HUES64 (cell line): ENCODE results near the gene GSTA1.
"Not testable (repeated sequence)": the region's sequence is repeated elsewhere in the genome, so short reads cannot be mapped to it uniquely, and the experiment has no call there.

Source experiments
- H3K27ac ChIP-seq: 2 replicates; pipeline ENCODE4 v1.7.0; 2013; ENCODE audit warnings: low read depth, low read length, inconsistent platforms
- H3K27me3 ChIP-seq: 2 replicates; pipeline ENCODE4 v1.6.1; 2013; ENCODE audit warnings: mild to moderate bottlenecking, low read length; ENCODE audit not compliant: insufficient read depth
- H3K36me3 ChIP-seq: 2 replicates; pipeline ENCODE4 v1.6.1; 2013; ENCODE audit warnings: mild to moderate bottlenecking, low read length; ENCODE audit not compliant: insufficient read depth
- H3K4me1 ChIP-seq: 2 replicates; pipeline ENCODE4 v1.6.1; 2013; ENCODE audit warnings: mild to moderate bottlenecking, low read length, moderate library complexity; ENCODE audit not compliant: insufficient read depth
- H3K4me3 ChIP-seq: 2 replicates; pipeline ENCODE4 v1.5.1; 2013; ENCODE audit warnings: mild to moderate bottlenecking, low read length, moderate library complexity
- H3K9ac ChIP-seq: 2 replicates; pipeline ENCODE4 v1.6.1; 2013; ENCODE audit warnings: mild to moderate bottlenecking, low read depth, low read length
- H3K9me3 ChIP-seq: 2 replicates; pipeline ENCODE4 v1.6.1; 2013; ENCODE audit warnings: low read depth, low read length; ENCODE audit not compliant: insufficient read depth
- WGBS: fragments of 150-250, 120-280 bp; methylation state at CpG from one replicate; pipeline ENCODE4 v1.1.7; 2013; ENCODE audit warnings: missing lambda C conversion rate; 5-methylcytosine and 5-hydroxymethylcytosine counted together

GSTA1 gene

DNA sequence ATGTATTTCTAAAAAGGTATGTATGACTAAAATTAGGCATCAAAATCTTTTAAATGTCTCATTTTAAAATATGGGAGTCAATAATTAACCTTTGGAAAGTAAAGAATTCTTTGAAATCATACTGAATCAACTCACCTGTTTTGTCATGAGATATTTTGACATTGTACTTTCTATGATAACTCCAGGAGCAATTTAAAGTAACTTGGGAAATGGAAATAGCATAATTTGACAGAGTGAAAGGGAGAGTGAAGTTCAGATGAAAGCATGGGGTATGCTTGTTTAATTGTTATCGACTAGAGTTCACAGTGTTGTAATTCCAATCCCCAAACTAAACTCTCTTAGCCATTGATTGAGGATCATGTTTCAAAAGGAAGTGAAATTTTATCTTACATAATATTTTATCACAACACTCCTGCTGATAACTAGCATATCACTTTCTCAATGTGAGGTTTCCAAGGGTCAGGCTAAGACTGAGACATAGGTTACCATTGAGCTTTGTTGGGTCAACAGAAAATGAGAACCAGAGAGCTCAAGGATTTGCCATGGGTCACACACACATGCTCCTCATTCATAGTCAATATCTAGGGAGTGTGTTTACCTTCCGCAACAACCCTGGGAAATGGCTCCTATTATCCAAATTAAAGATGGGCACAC, 2.3 kb downstream of the GSTA1 start:
- Histone ChIP-seq H3K27me3 (no peaks in the 10 kb centered on the region), H3K36me3 (no peaks in the 10 kb centered on the region), H3K9me3 (no peaks in the 10 kb centered on the region), H3K9ac (no peak overlapping the region), H3K4me3 (no peak overlapping the region), H3K27ac (no peak overlapping the region), H3K4me1 (no peaks in the 10 kb centered on the region)
- 94% methylated on average over 1 of the region's 2 CpGs for WGBS

DNA sequence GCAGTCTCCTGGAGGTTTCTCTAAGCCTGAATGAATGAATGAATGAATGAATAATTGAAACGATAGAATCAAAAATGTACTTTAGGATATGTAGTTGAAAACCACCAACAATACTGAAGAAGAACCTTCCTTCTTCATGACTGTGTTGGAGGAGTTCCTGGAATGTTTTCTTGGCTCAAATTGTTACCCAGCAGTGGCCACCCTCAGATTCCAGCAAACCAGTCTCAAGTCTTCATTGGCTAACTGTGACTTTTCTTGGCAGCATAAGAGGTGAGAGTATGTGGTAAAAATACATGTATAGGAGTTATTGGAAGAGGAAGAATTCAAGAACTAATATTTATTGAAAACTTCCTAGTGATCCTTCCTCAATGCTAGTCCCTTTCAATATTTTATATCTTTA, 4.3 kb downstream of the GSTA1 start:
- WGBS: 100% methylated on average over 1 of the region's 1 CpG
- H3K4me1 ChIP-seq, H3K27me3 ChIP-seq, H3K36me3 ChIP-seq, H3K9ac ChIP-seq, H3K27ac ChIP-seq, H3K9me3 ChIP-seq, H3K4me3 ChIP-seq: not testable (repeated sequence)

DNA sequence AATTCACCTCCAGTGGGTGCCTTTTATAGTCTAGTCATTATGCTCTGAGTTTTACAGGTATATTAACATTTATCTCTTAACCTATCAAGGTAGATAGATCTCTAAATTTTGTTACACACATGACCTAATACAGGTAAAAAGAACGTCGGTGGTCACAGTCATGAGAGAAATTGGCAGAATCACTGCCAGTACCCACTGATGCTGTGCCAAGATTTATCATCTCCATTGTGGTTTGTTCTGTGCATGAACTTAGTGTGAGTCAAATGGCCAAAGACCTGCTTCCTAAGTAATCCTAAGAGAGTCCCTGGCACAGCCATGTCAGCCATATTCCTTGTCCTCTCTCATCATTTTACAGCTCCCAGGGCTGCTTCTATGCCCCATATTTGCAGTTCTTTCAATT, 9.2 kb downstream of the GSTA1 start:
- H3K27ac ChIP-seq, H3K9me3 ChIP-seq, H3K27me3 ChIP-seq, H3K4me3 ChIP-seq, H3K36me3 ChIP-seq, H3K9ac ChIP-seq, H3K4me1 ChIP-seq: not testable (repeated sequence)
- 98% methylated on average over 2 of the region's 2 CpGs for WGBS

DNA sequence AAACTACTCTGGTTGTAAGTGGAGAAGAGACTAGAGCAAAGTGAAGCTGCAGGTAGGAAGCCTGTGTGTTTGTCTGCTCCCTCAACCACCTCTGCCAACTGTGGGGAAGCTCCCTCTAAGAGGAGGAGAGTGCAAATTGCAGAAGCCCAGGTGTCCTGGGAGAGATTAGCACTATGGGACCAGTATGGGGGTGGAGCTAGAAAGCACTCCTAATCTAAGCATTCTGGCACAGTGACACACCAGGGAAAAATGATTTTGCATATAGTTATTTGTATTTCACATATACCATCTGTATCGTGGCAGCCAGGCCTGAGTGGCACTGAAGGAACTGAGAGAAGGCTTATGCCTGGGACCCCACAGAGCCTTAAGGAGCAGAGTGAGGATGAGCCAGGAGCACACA, 12.8 kb downstream of the GSTA1 start:
- WGBS: 0% methylated on average over 1 of the region's 1 CpG
- no peaks in the 10 kb centered on the region for H3K9me3 ChIP-seq
- H3K27me3 ChIP-seq: no peaks in the 10 kb centered on the region
- no peak overlapping the region for H3K9ac ChIP-seq
- no peaks in the 10 kb centered on the region for H3K4me1 ChIP-seq
- H3K36me3 ChIP-seq: no peaks in the 10 kb centered on the region
- H3K27ac ChIP-seq: no peak overlapping the region
- no peak overlapping the region for H3K4me3 ChIP-seq

DNA sequence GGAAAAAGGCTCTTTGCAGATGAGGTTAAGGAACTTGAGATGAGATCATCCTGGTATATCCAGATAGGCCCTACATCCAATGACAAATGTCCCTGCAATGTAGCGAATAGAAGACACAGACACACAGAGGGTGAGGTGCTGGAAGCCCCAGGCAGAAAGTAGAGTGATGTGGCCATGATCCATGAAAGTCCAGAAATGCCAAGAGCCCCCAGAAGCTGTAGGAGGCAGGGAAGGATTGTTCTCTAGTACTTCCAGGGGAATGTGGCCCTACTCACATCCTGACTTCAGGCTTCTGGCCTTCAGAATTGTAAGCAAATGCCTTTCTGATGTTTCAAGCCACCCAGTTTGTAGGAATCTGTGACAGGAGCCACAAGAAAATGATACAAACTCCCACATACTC, 14.0 kb downstream of the GSTA1 start:
- 96% methylated on average over 1 of the region's 1 CpG for WGBS
- H3K4me1 ChIP-seq, H3K4me3 ChIP-seq, H3K36me3 ChIP-seq, H3K27me3 ChIP-seq, H3K9me3 ChIP-seq, H3K9ac ChIP-seq, H3K27ac ChIP-seq: not testable (repeated sequence)

DNA sequence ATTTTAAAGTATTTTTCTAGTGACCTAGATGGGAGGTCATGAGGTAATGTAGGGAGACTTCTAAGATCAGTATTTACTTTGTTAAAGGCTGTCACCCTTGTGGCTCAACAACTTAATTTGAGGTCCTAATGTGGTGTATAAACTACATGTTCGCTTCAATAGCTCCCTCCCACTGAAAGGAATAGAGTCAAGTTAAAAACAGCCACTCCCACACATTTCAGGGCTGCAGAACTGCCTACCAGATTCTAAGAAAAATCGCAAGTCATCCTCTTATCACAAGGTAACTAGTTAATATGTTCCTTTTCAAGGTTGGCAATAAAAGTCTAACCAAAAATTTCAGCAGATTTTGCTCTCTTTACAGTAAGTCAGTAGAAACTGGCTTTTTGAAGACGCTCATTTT, 15.1 kb downstream of the GSTA1 start:
- Histone ChIP-seq H3K4me1 (no peaks in the 10 kb centered on the region), H3K27ac (no peak overlapping the region), H3K9ac (no peak overlapping the region), H3K27me3 (no peaks in the 10 kb centered on the region), H3K36me3 (no peaks in the 10 kb centered on the region), H3K9me3 (no peaks in the 10 kb centered on the region), H3K4me3 (no peak overlapping the region)
- WGBS: 82% methylated on average over 2 of the region's 3 CpGs

DNA sequence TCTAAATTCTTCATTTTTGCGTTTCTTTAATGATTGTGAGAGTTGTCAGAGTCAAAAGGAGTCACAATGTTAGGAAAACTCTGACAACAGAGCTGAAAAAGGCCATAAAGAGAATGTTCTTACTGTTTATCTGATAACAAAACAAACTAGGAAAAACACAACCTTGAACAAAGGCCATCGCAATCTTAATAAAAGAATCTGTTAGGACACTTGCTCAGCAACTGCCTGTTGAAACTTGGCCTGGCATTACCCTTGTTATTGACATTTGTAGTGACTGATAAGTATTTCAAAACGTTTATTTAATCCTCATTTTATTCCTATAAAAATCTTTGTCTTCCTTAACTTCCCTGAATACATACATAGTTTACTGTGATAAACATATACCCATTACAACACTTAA, 15.7 kb downstream of the GSTA1 start:
- H3K27me3 ChIP-seq: no peaks in the 10 kb centered on the region
- no peak overlapping the region for H3K4me3 ChIP-seq
- H3K9me3 ChIP-seq: no peaks in the 10 kb centered on the region
- H3K9ac ChIP-seq: no peak overlapping the region
- H3K36me3 ChIP-seq: no peaks in the 10 kb centered on the region
- no peaks in the 10 kb centered on the region for H3K4me1 ChIP-seq
- 90% methylated on average over 3 of the region's 3 CpGs for WGBS
- no peak overlapping the region for H3K27ac ChIP-seq

DNA sequence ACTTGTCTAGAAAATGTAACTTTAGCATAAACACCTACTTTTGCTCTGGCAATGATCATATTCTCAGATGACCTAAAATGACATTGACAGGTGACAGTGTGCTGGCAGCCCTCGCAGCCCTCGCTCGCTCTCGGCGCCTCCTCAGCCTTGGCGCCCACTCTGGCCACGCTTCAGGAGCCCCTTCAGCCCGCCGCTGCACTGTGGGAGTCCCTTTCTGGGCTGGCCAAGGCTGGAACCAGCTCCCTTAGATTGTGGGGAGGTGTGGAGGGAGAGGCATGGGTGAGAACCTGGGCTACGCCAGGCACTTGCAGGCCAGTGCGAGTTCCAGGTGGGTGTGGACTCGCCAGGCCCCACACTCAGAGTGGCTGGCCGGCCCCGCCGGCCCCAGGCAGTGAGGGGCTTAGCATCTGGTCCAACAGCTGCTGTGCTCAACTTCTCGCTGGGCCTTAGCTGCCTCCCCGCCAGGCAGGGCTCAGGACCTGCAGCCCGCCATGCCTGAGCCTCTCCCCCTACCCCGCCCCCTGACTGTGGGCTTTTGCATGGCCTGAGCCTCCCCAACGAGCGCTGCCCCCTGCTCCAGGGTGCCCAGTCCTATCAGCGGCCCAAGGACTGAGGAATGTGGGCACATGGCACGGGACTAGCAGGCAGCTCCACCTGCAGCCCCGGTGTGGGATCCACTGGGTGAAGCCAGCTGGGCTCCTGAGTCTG, 17.2 kb downstream of the GSTA1 start:
- no peak overlapping the region for H3K9ac ChIP-seq
- H3K36me3 ChIP-seq: no peaks in the 10 kb centered on the region
- H3K4me3 ChIP-seq: no peak overlapping the region
- no peaks in the 10 kb centered on the region for H3K9me3 ChIP-seq
- 96% methylated on average over 24 of the region's 24 CpGs for WGBS
- no peaks in the 10 kb centered on the region for H3K27me3 ChIP-seq
- H3K4me1 ChIP-seq: no peaks in the 10 kb centered on the region
- no peak overlapping the region for H3K27ac ChIP-seq

DNA sequence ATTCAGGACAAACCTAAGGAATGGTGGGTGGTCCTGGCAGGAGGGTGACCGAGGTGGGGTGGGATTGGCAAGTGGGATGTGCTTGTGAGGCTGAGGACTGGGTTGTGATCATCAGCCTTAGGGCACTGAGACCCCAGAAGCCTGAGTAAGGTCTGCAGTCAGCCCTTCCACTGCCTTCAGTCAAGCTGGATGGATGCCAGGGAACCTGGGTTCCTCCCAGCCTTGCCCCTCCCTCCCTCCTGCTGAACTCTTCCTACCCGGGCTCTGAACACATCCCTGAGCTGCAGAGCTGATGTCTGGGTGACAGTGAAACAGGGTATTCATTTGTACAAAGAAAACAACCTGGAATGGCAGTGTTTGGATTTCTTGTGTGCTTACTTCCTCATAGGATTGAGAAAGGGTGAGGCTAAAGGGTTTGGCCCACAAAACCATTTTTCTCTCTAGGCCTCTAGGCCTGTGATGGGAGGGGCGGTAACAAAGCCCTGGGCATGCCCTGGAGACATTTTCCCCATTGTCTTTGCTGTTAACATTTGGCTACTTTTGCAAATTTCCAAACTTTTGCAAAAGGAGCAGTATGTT, 20.8 kb downstream of the GSTA1 start:
- H3K4me3 ChIP-seq, H3K9me3 ChIP-seq, H3K27me3 ChIP-seq, H3K9ac ChIP-seq, H3K36me3 ChIP-seq, H3K27ac ChIP-seq, H3K4me1 ChIP-seq: not testable (repeated sequence)
- WGBS: 85% methylated on average over 2 of the region's 3 CpGs

DNA sequence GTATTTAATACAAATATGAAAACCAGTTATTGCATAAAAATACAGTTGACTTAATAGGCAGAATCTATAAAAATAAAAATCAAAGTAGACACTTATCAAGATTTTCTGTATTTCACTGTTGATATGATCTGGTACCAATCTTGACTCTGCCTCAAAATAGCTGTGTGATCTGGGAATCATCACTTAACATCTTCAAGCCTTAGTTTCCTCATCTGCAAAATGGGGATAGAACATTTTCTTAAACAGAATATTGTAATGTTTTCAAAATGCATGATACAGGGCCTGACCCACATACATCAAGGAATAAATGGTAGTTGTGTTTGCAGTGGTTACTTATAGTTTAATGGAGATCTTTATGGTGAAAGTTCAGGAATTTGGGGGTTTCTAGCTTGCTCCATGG, 21.4 kb downstream of the GSTA1 start:
- H3K27me3 ChIP-seq, H3K4me1 ChIP-seq, H3K27ac ChIP-seq, H3K9me3 ChIP-seq, H3K4me3 ChIP-seq, H3K9ac ChIP-seq, H3K36me3 ChIP-seq: not testable (repeated sequence)

DNA sequence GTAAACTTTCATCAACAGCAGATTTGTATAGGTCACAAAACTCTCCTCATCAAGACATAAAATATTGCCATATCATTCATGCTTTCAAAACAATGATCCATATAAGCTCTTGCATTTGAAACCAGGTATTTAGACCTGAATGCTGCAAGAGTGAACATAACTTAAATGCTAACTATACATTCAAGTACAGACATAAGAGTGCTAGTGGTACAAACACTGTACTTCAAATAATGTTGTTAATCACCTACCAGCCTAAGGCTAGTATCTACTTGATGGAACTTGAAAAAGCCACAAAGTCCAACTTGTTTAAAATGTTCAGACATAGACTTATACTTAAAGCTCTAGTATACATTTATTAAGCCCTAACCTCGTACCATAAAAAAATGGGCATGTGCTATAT, 24.4 kb downstream of the GSTA1 start:
- no peaks in the 10 kb centered on the region for H3K36me3 ChIP-seq
- no peak overlapping the region for H3K27ac ChIP-seq
- H3K9me3 ChIP-seq: peaks cover 3% of the 10 kb centered on the region; the same call in 1 of the 2 replicates
- 95% methylated on average over 1 of the region's 1 CpG for WGBS
- H3K9ac ChIP-seq: no peak overlapping the region
- no peaks in the 10 kb centered on the region for H3K4me1 ChIP-seq
- no peak overlapping the region for H3K4me3 ChIP-seq
- H3K27me3 ChIP-seq: no peaks in the 10 kb centered on the region
